Peyer's patch (tissue), 4 donors: ENCODE data around the gene SCARF2.

ENCODE experiments used
- POLR2A ChIP-seq, 2 donors: fragments of 450-650 bp; IDR thresholded peaks; one replicate each; pipeline ENCODE4 v1.5.1; 2017; ENCODE audit warnings: antibody characterized with exemption in 2 of 2, mild to moderate bottlenecking in 2 of 2, moderate library complexity in 2 of 2
- TF ChIP-seq, protein P1 (sequence below), 6 experiments: fragments of 450-650 bp in 4 of 6; fragments of 200-600 bp in 2 of 6; sonication (generic) in 1 of 6; IDR thresholded peaks; one replicate each; pipeline ENCODE4 v1.5.1; 2017 to 2019; ENCODE audit warnings: antibody characterized with exemption in 6 of 6, mild to moderate bottlenecking in 3 of 6, moderate library complexity in 1 of 6

- TF ChIP-seq, protein P1, sequence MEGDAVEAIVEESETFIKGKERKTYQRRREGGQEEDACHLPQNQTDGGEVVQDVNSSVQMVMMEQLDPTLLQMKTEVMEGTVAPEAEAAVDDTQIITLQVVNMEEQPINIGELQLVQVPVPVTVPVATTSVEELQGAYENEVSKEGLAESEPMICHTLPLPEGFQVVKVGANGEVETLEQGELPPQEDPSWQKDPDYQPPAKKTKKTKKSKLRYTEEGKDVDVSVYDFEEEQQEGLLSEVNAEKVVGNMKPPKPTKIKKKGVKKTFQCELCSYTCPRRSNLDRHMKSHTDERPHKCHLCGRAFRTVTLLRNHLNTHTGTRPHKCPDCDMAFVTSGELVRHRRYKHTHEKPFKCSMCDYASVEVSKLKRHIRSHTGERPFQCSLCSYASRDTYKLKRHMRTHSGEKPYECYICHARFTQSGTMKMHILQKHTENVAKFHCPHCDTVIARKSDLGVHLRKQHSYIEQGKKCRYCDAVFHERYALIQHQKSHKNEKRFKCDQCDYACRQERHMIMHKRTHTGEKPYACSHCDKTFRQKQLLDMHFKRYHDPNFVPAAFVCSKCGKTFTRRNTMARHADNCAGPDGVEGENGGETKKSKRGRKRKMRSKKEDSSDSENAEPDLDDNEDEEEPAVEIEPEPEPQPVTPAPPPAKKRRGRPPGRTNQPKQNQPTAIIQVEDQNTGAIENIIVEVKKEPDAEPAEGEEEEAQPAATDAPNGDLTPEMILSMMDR (IDR thresholded peaks at IDR 0.05) = no peak
- no peak for TF ChIP-seq POLR2A (IDR thresholded peaks at IDR 0.05)
Measured at GRCh38 chr22:20404881-20405280, 32.7 kb downstream of the SCARF2 start.
